Measurements from ENCODE around the gene LRRTM4.

Gene LRRTM4

GRCh38 chr2:77314721-77315120 is 207.5 kb downstream of the LRRTM4 start:
- no peak overlapping the region for H3K4me3 ChIP-seq (ENCODE audit: control insufficient read depth, low read depth, low read length)
- no peak for DNase-seq (ENCODE audit: low read depth)
- TF ChIP-seq, protein P1, sequence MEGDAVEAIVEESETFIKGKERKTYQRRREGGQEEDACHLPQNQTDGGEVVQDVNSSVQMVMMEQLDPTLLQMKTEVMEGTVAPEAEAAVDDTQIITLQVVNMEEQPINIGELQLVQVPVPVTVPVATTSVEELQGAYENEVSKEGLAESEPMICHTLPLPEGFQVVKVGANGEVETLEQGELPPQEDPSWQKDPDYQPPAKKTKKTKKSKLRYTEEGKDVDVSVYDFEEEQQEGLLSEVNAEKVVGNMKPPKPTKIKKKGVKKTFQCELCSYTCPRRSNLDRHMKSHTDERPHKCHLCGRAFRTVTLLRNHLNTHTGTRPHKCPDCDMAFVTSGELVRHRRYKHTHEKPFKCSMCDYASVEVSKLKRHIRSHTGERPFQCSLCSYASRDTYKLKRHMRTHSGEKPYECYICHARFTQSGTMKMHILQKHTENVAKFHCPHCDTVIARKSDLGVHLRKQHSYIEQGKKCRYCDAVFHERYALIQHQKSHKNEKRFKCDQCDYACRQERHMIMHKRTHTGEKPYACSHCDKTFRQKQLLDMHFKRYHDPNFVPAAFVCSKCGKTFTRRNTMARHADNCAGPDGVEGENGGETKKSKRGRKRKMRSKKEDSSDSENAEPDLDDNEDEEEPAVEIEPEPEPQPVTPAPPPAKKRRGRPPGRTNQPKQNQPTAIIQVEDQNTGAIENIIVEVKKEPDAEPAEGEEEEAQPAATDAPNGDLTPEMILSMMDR (IDR thresholded peaks at IDR 0.05; ENCODE audit: control insufficient read depth, insufficient read depth, low read depth, low read length, missing control alignments), result no peak

DNA sequence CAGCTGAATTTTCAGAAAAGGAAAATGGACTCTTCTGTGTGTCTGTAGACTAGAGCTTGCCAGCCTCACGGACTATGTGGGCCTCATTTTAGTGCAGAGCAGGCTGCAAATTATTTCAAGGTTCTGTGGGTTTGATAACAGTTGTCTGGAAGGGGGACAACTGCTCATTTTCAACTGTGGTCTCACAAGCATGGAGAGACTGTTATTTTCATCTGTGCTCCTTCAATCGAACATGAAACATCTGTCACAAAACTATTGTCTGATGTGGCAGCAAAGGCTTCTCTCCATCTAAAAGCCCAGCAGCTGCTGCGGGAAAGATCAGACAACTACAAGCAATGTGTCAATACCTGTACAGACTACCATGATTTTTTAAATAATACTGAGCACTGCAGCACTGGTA is 211.8 kb downstream of the LRRTM4 start:
- no peak overlapping the region for H3K4me3 ChIP-seq (ENCODE audit: control insufficient read depth, low read depth, low read length)
- TF ChIP-seq, protein P1 (IDR thresholded peaks at IDR 0.05; ENCODE audit: control insufficient read depth, insufficient read depth, low read depth, low read length, missing control alignments), result no peak
- DNase-seq (ENCODE audit: low read depth), result no peak

GRCh38 chr2:77309725-77310124 is 212.5 kb downstream of the LRRTM4 start:
- TF ChIP-seq, protein P1 (IDR thresholded peaks at IDR 0.05; ENCODE audit: control insufficient read depth, insufficient read depth, low read depth, low read length, missing control alignments), result no peak
- no peak overlapping the region for H3K4me3 ChIP-seq (ENCODE audit: control insufficient read depth, low read depth, low read length)
- DNase-seq (ENCODE audit: low read depth), result no peak

DNA sequence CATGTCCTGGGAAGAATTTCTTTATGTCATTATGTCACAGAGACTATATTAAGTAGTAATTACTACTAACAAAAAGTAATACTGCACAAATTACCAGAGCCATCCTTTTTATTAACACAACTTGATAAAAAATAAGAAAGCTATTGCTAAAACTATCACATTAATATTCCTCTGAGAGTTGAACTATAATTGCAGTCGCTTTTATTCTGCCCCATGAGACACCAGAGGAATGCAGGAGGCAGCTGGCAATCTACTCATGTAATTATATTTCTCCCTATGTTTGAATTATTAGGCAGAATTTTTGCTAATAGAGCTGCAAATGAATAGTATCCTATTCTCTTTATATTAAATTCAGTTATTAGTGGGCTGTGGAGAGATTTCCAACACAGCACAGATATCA is 220.7 kb downstream of the LRRTM4 start:
- DNase-seq (ENCODE audit: low read depth), result no peak
- H3K4me3 ChIP-seq (ENCODE audit: control insufficient read depth, low read depth, low read length), result no peak overlapping the region
- TF ChIP-seq, protein P1 (IDR thresholded peaks at IDR 0.05; ENCODE audit: control insufficient read depth, insufficient read depth, low read depth, low read length, missing control alignments), result no peak

DNA sequence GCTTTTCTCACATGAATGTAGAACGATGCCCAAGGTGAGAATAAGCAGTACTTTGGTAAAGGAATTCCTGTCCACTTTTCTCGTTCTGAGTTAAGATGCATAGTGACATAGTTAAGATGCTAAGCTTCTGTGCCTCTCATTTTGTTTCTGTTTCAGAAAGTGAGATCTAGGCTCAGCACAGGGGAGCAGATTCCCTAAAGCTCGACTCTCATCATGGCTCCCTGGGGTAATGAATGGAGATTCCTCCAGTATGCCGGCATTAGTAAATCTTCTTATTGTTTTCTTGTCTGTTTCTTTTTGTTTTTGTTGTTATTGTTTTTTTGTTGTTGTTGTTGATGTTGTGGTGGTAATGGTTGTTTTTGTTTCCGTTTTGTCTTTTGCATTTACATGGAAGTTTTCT is 225.4 kb downstream of the LRRTM4 start:
- no peak for DNase-seq (ENCODE audit: low read depth)
- TF ChIP-seq, protein P1 (IDR thresholded peaks at IDR 0.05; ENCODE audit: control insufficient read depth, insufficient read depth, low read depth, low read length, missing control alignments), result no peak
- H3K4me3 ChIP-seq (ENCODE audit: control insufficient read depth, low read depth, low read length), result no peak overlapping the region

- no peak overlapping the region for H3K4me3 ChIP-seq (ENCODE audit: control insufficient read depth, low read depth, low read length)
- TF ChIP-seq, protein P1 (IDR thresholded peaks at IDR 0.05; ENCODE audit: control insufficient read depth, insufficient read depth, low read depth, low read length, missing control alignments), result no peak
- no peak for DNase-seq (ENCODE audit: low read depth)
These were observed 227.7 kb downstream of the LRRTM4 start for GRCh38 chr2:77294474-77294873.

DNA sequence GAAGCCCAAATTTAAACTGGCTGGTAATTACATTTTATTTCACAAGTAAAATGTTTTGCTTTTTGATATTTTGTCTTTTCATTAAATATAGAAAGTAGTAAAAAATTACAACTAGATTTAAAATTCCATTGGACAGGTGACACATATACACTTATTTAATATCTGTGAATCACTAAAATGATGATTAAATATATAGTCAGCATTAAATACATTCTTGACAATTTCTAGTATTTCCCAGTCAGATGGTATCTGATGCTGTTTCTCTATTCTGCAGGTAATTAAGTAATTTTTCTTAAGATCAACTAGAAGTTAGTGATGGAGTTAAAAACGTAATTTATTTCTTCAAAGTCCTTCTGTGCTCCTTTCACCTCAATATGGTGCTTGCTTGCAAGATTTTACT is 237.8 kb downstream of the LRRTM4 start:
- TF ChIP-seq, protein P1 (IDR thresholded peaks at IDR 0.05; ENCODE audit: control insufficient read depth, insufficient read depth, low read depth, low read length, missing control alignments), result no peak
- no peak for DNase-seq (ENCODE audit: low read depth)
- no peak overlapping the region for H3K4me3 ChIP-seq (ENCODE audit: control insufficient read depth, low read depth, low read length)

All from AG09309 (cell line).